Esophagus squamous epithelium (tissue), 5 donors: ENCODE results near the gene KMT2C. TPM values are rescaled to one million over a fixed set of nuclear protein-coding genes. Genes with fewer than 3 reads are reported as not detected.
"Not testable (repeated sequence)": the region's sequence is repeated elsewhere in the genome, so short reads cannot be mapped to it uniquely, and the experiment has no call there.

Source experiments
- DNase-seq: peaks from one replicate; lab custom pipeline; 2025; lab: John Stamatoyannopoulos, UW
- H3K27ac ChIP-seq, 4 donors: fragments of 200-600 bp; sonication (generic); one replicate each; pipeline ENCODE4 v1.5.1; 2016 to 2019; ENCODE audit warnings: mild to moderate bottlenecking in 1 of 4
- H3K27me3 ChIP-seq, 4 donors: fragments of 200-600 bp; sonication (generic); 1 replicate in 3 of 4; 2 replicates in 1 of 4; pipeline versions ENCODE4 v1.5.1 to v1.6.0; 2017 to 2021; ENCODE audit warnings: antibody characterized with exemption in 1 of 4
- H3K36me3 ChIP-seq, 3 donors: fragments of 200-600 bp; sonication (generic); one replicate each; pipeline ENCODE4 v1.5.1; 2016 to 2019
- H3K4me1 ChIP-seq, 3 donors: fragments of 200-600 bp; sonication (generic); one replicate each; pipeline ENCODE4 v1.5.1; 2017 to 2019
- H3K4me3 ChIP-seq, 4 donors: fragments of 200-600 bp; sonication (generic); 1 replicate in 3 of 4; 2 replicates in 1 of 4; pipeline ENCODE4 v1.5.1; 2016 to 2019; ENCODE audit warnings: mild to moderate bottlenecking in 2 of 4, moderate library complexity in 1 of 4
- H3K9me3 ChIP-seq, 3 donors: fragments of 200-600 bp; sonication (generic); one replicate each; pipeline ENCODE4 v1.5.1; 2016 to 2019
- CTCF ChIP-seq, 6 experiments: fragments of 450-650 bp in 4 of 6; fragments of 200-600 bp in 2 of 6; sonication (generic) in 2 of 6; IDR thresholded peaks; one replicate each; pipeline ENCODE4 v1.5.1; 2016 to 2019; ENCODE audit warnings: antibody characterized with exemption in 6 of 6, mild to moderate bottlenecking in 4 of 6, moderate library complexity in 4 of 6
- POLR2A ChIP-seq, 4 donors: fragments of 450-650 bp; IDR thresholded peaks; one replicate each; pipeline ENCODE4 v1.6.1; 2017; ENCODE audit warnings: antibody characterized with exemption in 4 of 4, mild to moderate bottlenecking in 4 of 4, moderate library complexity in 3 of 4
- WGBS, 2 donors: methylation state at CpG; one replicate each; pipeline ENCODE4 v1.1.5; 2018; 5-methylcytosine and 5-hydroxymethylcytosine counted together
- intact Hi-C: fragments of 100-400 bp; cut with DNase I; formaldehyde crosslinking; loops from one replicate; pipeline ENCODE4 v1.15.0; 2022
- total RNA-seq, 4 donors: library from RNA; depleted of rRNA; stranded (reverse); fragments of >200 nt; gene quantifications; one replicate each; pipeline ENCODE4 v1.1.0, GENCODE V29; 2016
- donor health status: DM: yes; HTN: yes; CAD: no.

Gene KMT2C
- total RNA-seq, 4 donors from 2014 or later, result 25.1 to 64.7 (median 43.4) TPM

DNA sequence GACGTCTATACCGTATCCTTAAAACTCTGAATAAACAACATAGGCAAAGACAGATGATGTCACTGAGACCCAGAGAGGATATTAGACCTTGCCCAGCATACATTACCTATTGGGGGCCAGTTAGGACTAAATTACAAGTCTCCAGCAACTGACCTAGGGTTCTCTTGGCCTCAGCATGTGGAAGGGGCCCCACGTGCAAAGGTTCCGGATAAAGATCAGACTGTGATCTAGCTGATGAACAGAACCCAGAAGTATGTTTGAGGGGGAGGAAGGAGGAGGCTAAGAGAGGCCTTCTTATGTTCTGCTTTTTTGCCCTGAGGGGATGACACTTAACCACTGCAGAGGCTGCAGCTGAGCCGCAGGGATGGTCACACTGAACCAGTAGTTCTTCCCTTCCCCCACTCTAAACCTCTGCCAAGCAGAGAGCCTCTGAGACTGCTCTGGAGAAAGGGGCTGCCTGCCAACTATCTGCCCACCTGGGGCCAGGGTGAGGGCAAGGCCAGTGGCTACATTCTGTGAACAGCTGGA is 24.0 kb upstream of the KMT2C start:
- Histone ChIP-seq H3K27me3 (no peaks in the 10 kb centered on the region), H3K9me3 (no peaks in the 10 kb centered on the region), H3K4me1 (peaks cover 3 to 13% (median 4%) of the 10 kb centered on the region in 3 donors), H3K4me3 (no peak overlapping the region), H3K36me3 (no peaks in the 10 kb centered on the region), H3K27ac (no peak overlapping the region)
- no peak for DNase-seq
- intact Hi-C loops, result no loop called here
- no peak for TF ChIP-seq POLR2A (IDR thresholded peaks at IDR 0.05)
- TF ChIP-seq CTCF (IDR thresholded peaks at IDR 0.05), result no peak
- WGBS, 2 donors, result 59 to 63% methylated on average over 4 to 5 of the region's 5 CpGs

DNA sequence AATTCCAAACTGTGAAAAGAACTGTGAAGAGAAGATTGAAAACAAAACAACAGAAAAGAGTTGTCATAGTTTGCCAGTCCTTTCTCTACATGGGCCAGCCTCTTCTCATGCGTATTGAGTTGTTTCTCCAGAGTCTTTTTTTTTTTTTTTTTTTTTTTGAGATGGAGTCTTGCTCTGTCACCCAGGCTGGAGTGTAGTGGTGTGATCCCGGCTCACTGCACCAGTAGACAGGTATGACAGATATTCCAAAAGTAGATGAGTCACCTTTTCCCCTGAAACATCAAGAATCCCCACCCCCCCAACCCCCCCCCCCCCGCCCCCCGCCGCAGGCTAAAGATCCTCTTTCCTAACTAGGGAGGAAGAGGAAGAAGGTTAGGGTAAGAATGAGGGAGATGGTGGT is 15.6 kb upstream of the KMT2C start:
- WGBS, 2 donors, result 54 to 69% methylated on average over 2 of the region's 5 CpGs
- H3K27ac ChIP-seq, result no peak overlapping the region
- no peaks in the 10 kb centered on the region for H3K36me3 ChIP-seq
- no peaks in the 10 kb centered on the region for H3K27me3 ChIP-seq
- TF ChIP-seq CTCF (IDR thresholded peaks at IDR 0.05) (no peak), POLR2A (IDR thresholded peaks at IDR 0.05) (no peak)
- intact Hi-C loops, result no loop called here
- H3K9me3 ChIP-seq, result no peaks in the 10 kb centered on the region
- DNase-seq, result no peak
- H3K4me1 ChIP-seq, result no peaks in the 10 kb centered on the region
- no peak overlapping the region for H3K4me3 ChIP-seq

DNA sequence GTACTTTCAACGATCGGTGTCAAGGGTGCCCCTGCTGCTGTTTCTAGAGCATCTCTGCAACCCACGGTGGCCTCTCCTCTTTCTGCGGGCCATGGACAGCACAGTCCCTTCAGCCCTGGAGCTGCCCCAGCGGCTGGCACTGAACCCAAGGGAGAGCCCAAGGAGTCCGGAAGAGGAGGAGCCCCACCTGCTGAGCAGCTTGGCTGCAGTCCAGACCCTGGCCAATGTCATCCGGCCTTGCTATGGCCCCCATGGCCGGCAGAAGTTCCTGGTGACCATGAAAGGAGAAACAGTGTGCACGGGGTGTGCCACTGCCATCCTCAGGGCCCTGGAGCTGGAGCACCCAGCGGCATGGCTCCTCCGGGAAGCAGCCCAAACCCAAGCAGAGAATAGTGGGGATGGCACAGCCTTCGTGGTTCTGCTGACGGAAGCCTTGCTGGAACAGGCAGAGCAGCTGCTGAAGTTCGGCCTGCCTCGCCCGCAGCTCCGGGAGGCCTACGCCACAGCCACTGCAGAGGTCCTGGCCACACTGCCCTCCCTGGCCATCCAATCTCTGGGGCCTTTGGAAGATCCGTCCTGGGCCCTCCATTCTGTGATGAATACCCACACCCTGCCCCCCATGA is 9.7 kb upstream of the KMT2C start:
- DNase-seq, intact Hi-C loops: not testable (repeated sequence)
- WGBS, 2 donors, result 92% methylated on average over 10 of the region's 19 CpGs; no CpG with 5 or more reads in 1 of the 2 donors

GRCh38 chr7:152443586-152443985 is 7.8 kb upstream of the KMT2C start:
- WGBS, 2 donors, result 69 to 84% methylated on average over 5 to 6 of the region's 6 CpGs
- H3K27me3 ChIP-seq, result no peaks in the 10 kb centered on the region
- intact Hi-C loops, result no loop called here
- H3K4me1 ChIP-seq, result no peaks in the 10 kb centered on the region
- DNase-seq, result no peak
- no peaks in the 10 kb centered on the region for H3K9me3 ChIP-seq
- H3K4me3 ChIP-seq, result no peak overlapping the region
- no peaks in the 10 kb centered on the region for H3K36me3 ChIP-seq
- no peak overlapping the region for H3K27ac ChIP-seq
- TF ChIP-seq CTCF (IDR thresholded peaks at IDR 0.05) (no peak), POLR2A (IDR thresholded peaks at IDR 0.05) (no peak)

More for the DNA sequence above, 9.7 kb upstream of the KMT2C start:
- not testable (repeated sequence) for H3K4me1 ChIP-seq, H3K4me3 ChIP-seq, H3K36me3 ChIP-seq, H3K27me3 ChIP-seq, H3K27ac ChIP-seq, H3K9me3 ChIP-seq

DNA sequence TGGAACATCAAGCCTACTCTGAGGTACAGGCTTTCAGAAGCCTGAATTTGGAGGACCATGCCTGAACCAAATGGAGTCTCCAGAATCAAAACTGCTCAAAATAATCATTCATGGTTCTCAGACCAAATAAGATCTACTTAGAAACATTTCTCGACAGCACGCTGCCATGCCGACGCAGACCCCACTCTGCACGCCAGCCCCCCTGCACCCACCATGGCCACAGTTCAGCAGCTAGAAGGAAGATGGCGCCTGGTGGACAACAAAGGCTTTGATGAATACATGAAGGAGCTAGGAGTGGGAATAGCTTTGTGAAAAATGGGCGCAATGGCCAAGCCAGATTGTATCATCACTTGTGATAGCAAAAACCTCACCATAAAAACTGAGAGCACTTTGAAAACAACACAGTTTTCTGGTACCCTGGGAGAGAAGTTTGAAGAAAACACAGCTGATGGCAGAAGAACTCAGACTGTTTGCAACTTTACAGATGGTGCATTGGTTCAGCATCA is 6.6 kb upstream of the KMT2C start:
- intact Hi-C loops, result no loop called here
- H3K4me1 ChIP-seq, result peaks cover 0 to 3% (median under 1%) of the 10 kb centered on the region in 3 donors
- no peak overlapping the region for H3K4me3 ChIP-seq
- no peak for DNase-seq
- no peaks in the 10 kb centered on the region for H3K27me3 ChIP-seq
- 93 to 97% methylated on average over 7 of the region's 7 CpGs for WGBS, 2 donors
- no peaks in the 10 kb centered on the region for H3K36me3 ChIP-seq
- TF ChIP-seq POLR2A (IDR thresholded peaks at IDR 0.05), result no peak
- no peak for TF ChIP-seq CTCF (IDR thresholded peaks at IDR 0.05)
- no peaks in the 10 kb centered on the region for H3K9me3 ChIP-seq
- H3K27ac ChIP-seq, result no peak overlapping the region

- DNase-seq, H3K27ac ChIP-seq, H3K27me3 ChIP-seq, H3K4me1 ChIP-seq, H3K4me3 ChIP-seq, H3K9me3 ChIP-seq, H3K36me3 ChIP-seq, intact Hi-C loops: not testable (repeated sequence)
- WGBS, 2 donors, result 79 to 80% methylated on average over 8 of the region's 8 CpGs
These were observed 6.0 kb upstream of the KMT2C start for GRCh38 chr7:152441810-152442209.

- H3K27me3 ChIP-seq, H3K4me3 ChIP-seq, H3K4me1 ChIP-seq, H3K9me3 ChIP-seq, DNase-seq, intact Hi-C loops, H3K27ac ChIP-seq, H3K36me3 ChIP-seq: not testable (repeated sequence)
- 73 to 74% methylated on average over 7 of the region's 7 CpGs for WGBS, 2 donors
These were observed 5.4 kb upstream of the KMT2C start for GRCh38 chr7:152441168-152441567.

- DNase-seq, H3K27me3 ChIP-seq, H3K36me3 ChIP-seq, H3K9me3 ChIP-seq, H3K4me3 ChIP-seq, intact Hi-C loops, H3K27ac ChIP-seq: not testable (repeated sequence)
- peaks cover 0 to 20% (median 7%) of the 10 kb centered on the region in 3 donors for H3K4me1 ChIP-seq
- WGBS, 2 donors, result 79 to 82% methylated on average over 4 of the region's 4 CpGs
These were observed 2.2 kb upstream of the KMT2C start for GRCh38 chr7:152438017-152438416.
